ENCODE results near the gene INTS3.

INTS3 gene

DNA sequence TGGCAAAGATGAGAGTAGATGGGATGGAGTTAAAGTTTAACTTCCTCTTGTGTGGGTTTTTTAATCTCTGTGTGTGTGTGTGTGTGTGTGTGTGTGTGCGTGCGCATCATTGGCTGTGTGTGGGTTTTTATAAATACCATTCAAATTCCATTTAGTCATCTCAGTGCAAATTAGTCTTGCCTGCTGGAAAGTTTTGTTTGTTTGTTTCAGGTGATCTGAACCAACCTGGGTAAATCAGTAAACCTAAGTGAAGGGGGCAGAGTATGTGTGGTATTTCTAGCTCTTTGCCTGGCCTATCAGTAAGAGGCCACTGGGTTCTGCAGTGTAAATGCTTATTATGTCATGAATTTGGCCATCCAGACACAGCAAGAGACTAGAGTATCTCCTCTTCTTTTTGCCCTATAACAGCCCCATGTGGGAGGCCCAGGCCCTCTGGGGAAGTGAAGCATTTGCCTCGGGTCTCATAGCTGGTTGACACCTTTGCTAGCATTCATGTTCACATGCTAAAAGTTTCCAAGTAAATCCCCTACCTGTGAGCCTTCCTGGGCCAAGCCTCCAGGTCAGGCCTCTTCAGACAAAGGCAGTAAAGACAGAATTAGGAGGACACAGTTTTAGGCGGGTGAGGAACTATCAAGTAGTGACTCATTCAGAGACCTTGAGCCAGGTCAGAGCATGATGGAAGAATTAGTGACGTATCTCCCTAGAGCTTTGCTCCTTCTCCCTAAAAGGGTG is 14.7 kb downstream of the INTS3 start:
- H3K9me3 ChIP-seq (ENCODE audit: insufficient read depth, low read depth, low read length): no peaks in the 10 kb centered on the region
- no peak overlapping the region for H3K9ac ChIP-seq (ENCODE audit: low read depth, low read length, poor library complexity, severe bottlenecking)
- no peaks in the 10 kb centered on the region for H3K4me1 ChIP-seq (ENCODE audit: insufficient read depth, low read length, poor library complexity, severe bottlenecking)
- no peak overlapping the region for H2AFZ ChIP-seq (ENCODE audit: low read length)
- no peaks in the 10 kb centered on the region for H3K27me3 ChIP-seq (ENCODE audit: insufficient read depth, low read length, poor library complexity, severe bottlenecking)
- H3K79me2 ChIP-seq (ENCODE audit: insufficient read depth, low read length): no peaks in the 10 kb centered on the region
- TF ChIP-seq, protein P1, sequence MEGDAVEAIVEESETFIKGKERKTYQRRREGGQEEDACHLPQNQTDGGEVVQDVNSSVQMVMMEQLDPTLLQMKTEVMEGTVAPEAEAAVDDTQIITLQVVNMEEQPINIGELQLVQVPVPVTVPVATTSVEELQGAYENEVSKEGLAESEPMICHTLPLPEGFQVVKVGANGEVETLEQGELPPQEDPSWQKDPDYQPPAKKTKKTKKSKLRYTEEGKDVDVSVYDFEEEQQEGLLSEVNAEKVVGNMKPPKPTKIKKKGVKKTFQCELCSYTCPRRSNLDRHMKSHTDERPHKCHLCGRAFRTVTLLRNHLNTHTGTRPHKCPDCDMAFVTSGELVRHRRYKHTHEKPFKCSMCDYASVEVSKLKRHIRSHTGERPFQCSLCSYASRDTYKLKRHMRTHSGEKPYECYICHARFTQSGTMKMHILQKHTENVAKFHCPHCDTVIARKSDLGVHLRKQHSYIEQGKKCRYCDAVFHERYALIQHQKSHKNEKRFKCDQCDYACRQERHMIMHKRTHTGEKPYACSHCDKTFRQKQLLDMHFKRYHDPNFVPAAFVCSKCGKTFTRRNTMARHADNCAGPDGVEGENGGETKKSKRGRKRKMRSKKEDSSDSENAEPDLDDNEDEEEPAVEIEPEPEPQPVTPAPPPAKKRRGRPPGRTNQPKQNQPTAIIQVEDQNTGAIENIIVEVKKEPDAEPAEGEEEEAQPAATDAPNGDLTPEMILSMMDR (conservative IDR thresholded peaks at IDR 0.05; ENCODE audit: low read length): no peak
- TF ChIP-seq EZH2phosphoT487 (IDR thresholded peaks at IDR 0.05; ENCODE audit: borderline replicate concordance): no peak
- no peak overlapping the region for H3K4me3 ChIP-seq (ENCODE audit: low read length, poor library complexity, severe bottlenecking)
- peaks cover 43% of the 10 kb centered on the region; the same call in 1 of the 2 replicates for H3K36me3 ChIP-seq (ENCODE audit: insufficient read depth, low read length)
- H3F3A ChIP-seq (ENCODE audit: low read depth): no peaks in the 10 kb centered on the region
- no peaks in the 10 kb centered on the region for H4K20me1 ChIP-seq (ENCODE audit: insufficient read depth, low read length, poor library complexity, severe bottlenecking)
- no peak overlapping the region for H3K4me2 ChIP-seq (ENCODE audit: low read depth, low read length, poor library complexity, severe bottlenecking)
- no peaks in the 10 kb centered on the region for H3K9me2 ChIP-seq (replicated peaks; ENCODE audit: low read depth, low read length)

DNA sequence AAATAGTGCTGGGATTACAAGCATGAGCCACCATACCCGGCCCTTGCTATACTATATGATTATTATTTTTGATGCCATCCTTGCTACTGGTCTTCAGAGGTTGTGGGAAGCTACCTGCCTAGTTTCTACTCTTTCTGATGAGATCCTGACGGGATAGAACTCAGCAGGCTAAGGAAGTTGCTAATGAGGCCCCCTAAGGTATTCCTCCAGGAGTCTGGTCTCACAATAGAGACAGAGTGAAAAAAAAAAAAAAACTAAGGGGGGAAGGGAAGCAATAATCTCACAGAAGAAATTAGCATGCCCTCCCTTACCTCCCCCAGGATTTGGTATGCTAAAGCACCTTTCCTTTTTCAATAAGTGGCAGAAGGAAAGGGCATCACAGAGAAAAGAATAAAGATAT is 17.6 kb downstream of the INTS3 start:
- H3K9me2 ChIP-seq (replicated peaks; ENCODE audit: low read depth, low read length): no peaks in the 10 kb centered on the region
- no peaks in the 10 kb centered on the region for H3K4me1 ChIP-seq (ENCODE audit: insufficient read depth, low read length, poor library complexity, severe bottlenecking)
- H3F3A ChIP-seq (ENCODE audit: low read depth): no peaks in the 10 kb centered on the region
- no peaks in the 10 kb centered on the region for H3K79me2 ChIP-seq (ENCODE audit: insufficient read depth, low read length)
- H4K20me1 ChIP-seq (ENCODE audit: insufficient read depth, low read length, poor library complexity, severe bottlenecking): no peaks in the 10 kb centered on the region
- no peak overlapping the region for H3K4me3 ChIP-seq (ENCODE audit: low read length, poor library complexity, severe bottlenecking)
- no peak overlapping the region for H3K4me2 ChIP-seq (ENCODE audit: low read depth, low read length, poor library complexity, severe bottlenecking)
- TF ChIP-seq, protein P1 (conservative IDR thresholded peaks at IDR 0.05; ENCODE audit: low read length): no peak
- no peak for TF ChIP-seq EZH2phosphoT487 (IDR thresholded peaks at IDR 0.05; ENCODE audit: borderline replicate concordance)
- peaks cover 66% of the 10 kb centered on the region; the same call in 1 of the 2 replicates for H3K36me3 ChIP-seq (ENCODE audit: insufficient read depth, low read length)
- no peak overlapping the region for H2AFZ ChIP-seq (ENCODE audit: low read length)
- H3K27me3 ChIP-seq (ENCODE audit: insufficient read depth, low read length, poor library complexity, severe bottlenecking): no peaks in the 10 kb centered on the region
- no peaks in the 10 kb centered on the region for H3K9me3 ChIP-seq (ENCODE audit: insufficient read depth, low read depth, low read length)
- H3K9ac ChIP-seq (ENCODE audit: low read depth, low read length, poor library complexity, severe bottlenecking): no peak overlapping the region

DNA sequence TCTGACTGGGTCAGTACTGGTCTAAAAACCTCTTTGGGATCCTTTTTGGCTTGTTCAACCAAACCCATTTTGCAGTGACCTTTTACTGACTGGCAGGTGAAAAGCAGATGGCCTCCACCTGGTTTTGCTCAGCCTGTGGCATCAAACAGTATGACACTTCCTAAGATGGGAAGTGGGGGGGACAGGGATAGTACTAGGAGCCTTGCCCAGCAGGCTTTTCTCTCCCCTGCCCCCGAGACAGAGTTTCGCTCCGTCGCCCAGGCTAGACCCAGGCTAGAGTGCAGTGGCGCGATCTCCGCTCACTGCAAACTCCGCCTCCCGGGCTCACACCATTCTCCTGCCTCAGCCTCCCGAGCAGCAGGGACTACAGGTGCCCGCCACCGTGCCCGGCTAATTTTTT is 18.3 kb downstream of the INTS3 start:
- no peaks in the 10 kb centered on the region for H3K9me2 ChIP-seq (replicated peaks; ENCODE audit: low read depth, low read length)
- H3K4me3 ChIP-seq (ENCODE audit: low read length, poor library complexity, severe bottlenecking): no peak overlapping the region
- no peaks in the 10 kb centered on the region for H3K9me3 ChIP-seq (ENCODE audit: insufficient read depth, low read depth, low read length)
- H3K4me1 ChIP-seq (ENCODE audit: insufficient read depth, low read length, poor library complexity, severe bottlenecking): no peaks in the 10 kb centered on the region
- no peak overlapping the region for H2AFZ ChIP-seq (ENCODE audit: low read length)
- no peaks in the 10 kb centered on the region for H3K27me3 ChIP-seq (ENCODE audit: insufficient read depth, low read length, poor library complexity, severe bottlenecking)
- H4K20me1 ChIP-seq (ENCODE audit: insufficient read depth, low read length, poor library complexity, severe bottlenecking): no peaks in the 10 kb centered on the region
- H3K79me2 ChIP-seq (ENCODE audit: insufficient read depth, low read length): no peaks in the 10 kb centered on the region
- H3K9ac ChIP-seq (ENCODE audit: low read depth, low read length, poor library complexity, severe bottlenecking): no peak overlapping the region
- H3K36me3 ChIP-seq (ENCODE audit: insufficient read depth, low read length): peaks cover 66% of the 10 kb centered on the region; the same call in 1 of the 2 replicates
- no peaks in the 10 kb centered on the region for H3F3A ChIP-seq (ENCODE audit: low read depth)
- H3K4me2 ChIP-seq (ENCODE audit: low read depth, low read length, poor library complexity, severe bottlenecking): no peak overlapping the region
- no peak for TF ChIP-seq EZH2phosphoT487 (IDR thresholded peaks at IDR 0.05; ENCODE audit: borderline replicate concordance)

DNA sequence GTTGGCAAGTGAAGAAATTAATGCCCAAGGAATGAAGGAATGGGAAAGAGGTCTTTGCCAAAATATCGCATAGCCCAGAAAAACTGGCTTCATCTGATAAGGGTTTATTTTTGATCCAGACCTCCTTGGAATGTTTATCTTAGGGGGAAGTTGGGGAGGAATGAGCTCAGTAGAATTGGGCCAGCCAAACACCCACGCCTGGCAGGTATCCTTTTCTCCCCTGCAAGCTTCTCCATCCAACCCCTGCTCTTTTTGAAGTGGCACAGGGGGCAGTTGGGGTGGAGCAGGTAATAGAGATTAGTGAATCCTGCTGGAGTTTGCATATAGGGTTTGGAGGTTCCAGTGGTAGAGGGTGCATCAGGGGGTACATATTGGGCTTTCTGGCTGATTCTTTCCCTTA is 21.1 kb downstream of the INTS3 start:
- H3K9me2 ChIP-seq (replicated peaks; ENCODE audit: low read depth, low read length): no peaks in the 10 kb centered on the region
- no peak overlapping the region for H3K9ac ChIP-seq (ENCODE audit: low read depth, low read length, poor library complexity, severe bottlenecking)
- H3K27me3 ChIP-seq (ENCODE audit: insufficient read depth, low read length, poor library complexity, severe bottlenecking): no peaks in the 10 kb centered on the region
- no peak overlapping the region for H3K4me2 ChIP-seq (ENCODE audit: low read depth, low read length, poor library complexity, severe bottlenecking)
- no peak for TF ChIP-seq EZH2phosphoT487 (IDR thresholded peaks at IDR 0.05; ENCODE audit: borderline replicate concordance)
- TF ChIP-seq, protein P1 (conservative IDR thresholded peaks at IDR 0.05; ENCODE audit: low read length): no peak
- no peak overlapping the region for H2AFZ ChIP-seq (ENCODE audit: low read length)
- H3K79me2 ChIP-seq (ENCODE audit: insufficient read depth, low read length): no peaks in the 10 kb centered on the region
- H3K4me3 ChIP-seq (ENCODE audit: low read length, poor library complexity, severe bottlenecking): no peak overlapping the region
- no peaks in the 10 kb centered on the region for H3K4me1 ChIP-seq (ENCODE audit: insufficient read depth, low read length, poor library complexity, severe bottlenecking)
- peaks cover 74% of the 10 kb centered on the region; the same call in 1 of the 2 replicates for H3K36me3 ChIP-seq (ENCODE audit: insufficient read depth, low read length)
- H3K9me3 ChIP-seq (ENCODE audit: insufficient read depth, low read depth, low read length): no peaks in the 10 kb centered on the region
- H3F3A ChIP-seq (ENCODE audit: low read depth): no peaks in the 10 kb centered on the region
- no peaks in the 10 kb centered on the region for H4K20me1 ChIP-seq (ENCODE audit: insufficient read depth, low read length, poor library complexity, severe bottlenecking)
